Inflammatory macrophage treated with lipopolysaccharide for 4 hours (primary cell): ENCODE measurements around the gene TNFAIP6.
A peak's percentile ranks its signal among the peaks of the same experiment; 100 is the strongest.
"Not testable (repeated sequence)": the region's sequence is repeated elsewhere in the genome, so short reads cannot be mapped to it uniquely, and the experiment has no call there.

Source experiments
- DNase-seq: peaks from one replicate; pipeline ENCODE4 v3.0.0-alpha.2; 2020

The TNFAIP6 gene, protein sequence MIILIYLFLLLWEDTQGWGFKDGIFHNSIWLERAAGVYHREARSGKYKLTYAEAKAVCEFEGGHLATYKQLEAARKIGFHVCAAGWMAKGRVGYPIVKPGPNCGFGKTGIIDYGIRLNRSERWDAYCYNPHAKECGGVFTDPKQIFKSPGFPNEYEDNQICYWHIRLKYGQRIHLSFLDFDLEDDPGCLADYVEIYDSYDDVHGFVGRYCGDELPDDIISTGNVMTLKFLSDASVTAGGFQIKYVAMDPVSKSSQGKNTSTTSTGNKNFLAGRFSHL

DNA sequence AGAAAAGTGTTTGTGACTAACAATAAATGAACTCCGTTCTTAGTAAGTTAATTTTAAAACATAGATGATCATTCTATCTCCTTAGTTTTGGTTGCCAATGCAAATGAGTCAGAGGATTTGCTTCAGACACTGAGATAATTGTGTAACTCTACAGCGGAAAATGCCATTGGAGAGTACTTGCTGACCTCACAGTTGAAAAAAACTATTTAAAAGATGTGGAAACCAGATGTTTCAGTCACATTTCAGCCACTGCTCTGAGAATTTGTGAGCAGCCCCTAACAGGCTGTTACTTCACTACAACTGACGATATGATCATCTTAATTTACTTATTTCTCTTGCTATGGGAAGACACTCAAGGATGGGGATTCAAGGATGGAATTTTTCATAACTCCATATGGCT is at the start of gene TNFAIP6:
Gene TNFAIP6, plus strand, starts transcription at position 234 of the 400 bp plus-strand sequence. Its CDS starts 75 bp downstream, at position 309.
- peak; percentile 98 for DNase-seq

DNA sequence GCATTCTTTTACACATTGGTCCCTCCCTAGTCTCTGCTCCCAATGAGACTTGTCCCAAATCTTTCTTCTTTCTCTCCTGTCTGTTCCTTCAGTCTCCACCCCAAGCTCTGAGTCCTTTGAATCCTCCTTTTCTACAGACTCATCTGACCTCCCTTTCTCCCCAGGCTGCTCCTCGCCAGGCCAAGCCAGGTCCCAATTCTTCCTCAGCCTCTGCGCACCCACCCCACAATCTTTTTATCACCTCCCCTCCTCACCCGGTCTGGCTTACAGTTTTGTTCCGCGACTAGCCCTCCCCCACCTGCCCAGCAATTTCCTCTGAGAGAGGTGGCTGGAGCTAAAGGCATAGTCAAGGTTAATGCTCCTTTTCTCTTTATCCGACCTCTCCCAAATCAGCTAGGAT is 47.1 kb upstream of the TNFAIP6 start:
- not testable (repeated sequence) for DNase-seq

DNA sequence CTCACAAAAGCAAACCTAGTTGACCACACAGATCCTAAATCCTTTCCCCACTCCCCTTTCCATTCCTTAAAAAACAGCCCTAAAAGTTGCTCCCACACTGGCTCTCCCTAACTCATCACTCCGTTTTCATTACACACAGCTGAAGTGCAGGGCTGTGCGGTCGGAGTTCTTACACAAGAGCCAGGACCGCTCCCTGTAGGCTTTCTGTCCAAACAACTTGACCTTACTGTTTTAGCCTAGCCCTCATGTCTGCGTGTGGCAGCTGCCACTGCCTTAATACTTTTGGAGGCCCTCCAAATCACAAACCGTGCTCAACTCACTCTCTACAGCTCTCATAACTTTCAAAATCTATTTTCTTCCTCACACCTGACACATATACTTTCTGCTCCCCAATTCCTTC is 45.0 kb upstream of the TNFAIP6 start:
- not testable (repeated sequence) for DNase-seq

DNA sequence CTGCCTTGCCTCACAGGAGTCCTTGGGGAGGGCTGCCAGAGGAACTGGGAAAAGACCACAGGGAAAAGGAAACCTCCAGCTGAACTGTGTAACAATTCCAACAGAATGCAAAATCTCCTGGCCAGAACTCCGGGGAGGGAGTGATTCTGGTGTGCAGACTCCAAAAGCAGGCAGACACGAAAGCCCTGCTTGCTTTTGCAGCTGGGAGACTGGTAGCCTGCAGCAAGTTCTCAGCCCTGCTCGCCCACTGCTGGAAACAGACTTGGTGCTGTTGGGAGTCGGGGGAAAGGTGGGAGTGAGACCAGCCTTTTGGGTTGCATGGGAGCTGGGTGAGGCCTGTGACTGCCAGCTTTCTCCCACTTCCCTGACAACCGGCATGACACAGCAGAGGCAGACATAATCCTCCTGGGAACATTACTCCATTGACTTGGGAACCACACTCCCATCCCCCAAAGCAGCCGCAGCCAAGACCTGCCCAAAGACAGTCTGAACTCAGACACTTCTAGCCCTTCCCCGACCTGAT is 42.0 kb upstream of the TNFAIP6 start:
- no peak for DNase-seq

DNA sequence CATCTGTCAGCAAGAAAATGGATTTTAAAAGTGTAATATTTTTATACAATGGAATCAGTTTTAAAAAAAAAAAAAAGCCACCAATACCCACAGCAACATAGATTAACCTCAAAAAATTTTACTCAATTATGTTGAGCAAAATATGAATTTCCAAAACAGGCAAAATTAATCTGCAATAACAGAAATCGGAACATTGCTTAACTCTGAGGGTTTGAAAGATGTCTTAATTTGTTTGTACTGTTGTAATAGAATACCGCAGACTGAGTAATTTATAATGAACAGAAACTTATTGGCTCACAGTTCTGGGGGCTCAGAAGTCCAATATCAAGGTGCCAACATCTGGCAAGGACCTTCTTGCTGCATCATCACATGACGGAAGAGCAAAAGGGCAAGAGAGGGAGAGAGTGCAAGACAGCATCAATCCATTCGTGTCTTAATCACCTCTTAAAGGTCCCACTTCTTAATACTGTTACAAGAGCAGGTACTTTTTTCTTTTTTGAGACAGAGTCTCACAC is 31.8 kb upstream of the TNFAIP6 start:
- peak; percentile 88 for DNase-seq

DNA sequence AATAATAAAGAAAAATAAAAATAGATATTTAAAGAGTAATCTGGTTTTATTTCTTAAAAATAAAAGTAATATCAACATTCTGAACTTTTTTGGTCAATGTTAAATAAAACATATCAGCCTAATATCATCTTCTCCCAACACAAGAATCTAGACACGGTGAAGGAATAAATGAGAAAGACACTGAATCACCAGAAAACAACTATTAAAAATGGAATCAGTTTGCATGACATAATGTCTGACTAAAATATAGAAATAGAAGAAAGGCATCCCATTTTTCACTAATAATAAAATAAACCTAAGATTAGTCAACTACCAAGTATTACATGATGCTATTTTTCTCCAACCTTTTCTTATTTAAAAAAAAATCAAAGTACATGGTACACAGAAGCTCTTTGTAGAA is 30.8 kb upstream of the TNFAIP6 start:
- DNase-seq = no peak

DNA sequence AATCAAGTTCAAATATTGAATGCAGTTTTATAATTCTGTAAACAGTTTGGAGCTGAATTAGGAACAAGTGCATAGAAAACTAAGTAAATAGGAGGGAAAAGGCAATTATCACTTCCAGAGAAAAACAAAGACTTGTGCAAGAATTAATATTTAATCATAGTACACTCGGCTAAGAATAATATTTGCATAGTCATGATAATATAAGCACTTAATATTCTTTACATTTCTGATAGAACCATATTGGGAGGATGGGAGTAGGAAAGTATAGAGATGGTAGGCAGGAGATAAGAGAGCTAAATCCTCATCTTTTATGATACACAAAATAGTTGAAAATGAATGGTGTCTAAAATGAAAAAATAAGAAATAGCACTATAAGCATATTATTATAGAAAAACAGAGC is 27.4 kb upstream of the TNFAIP6 start:
- no peak for DNase-seq

DNA sequence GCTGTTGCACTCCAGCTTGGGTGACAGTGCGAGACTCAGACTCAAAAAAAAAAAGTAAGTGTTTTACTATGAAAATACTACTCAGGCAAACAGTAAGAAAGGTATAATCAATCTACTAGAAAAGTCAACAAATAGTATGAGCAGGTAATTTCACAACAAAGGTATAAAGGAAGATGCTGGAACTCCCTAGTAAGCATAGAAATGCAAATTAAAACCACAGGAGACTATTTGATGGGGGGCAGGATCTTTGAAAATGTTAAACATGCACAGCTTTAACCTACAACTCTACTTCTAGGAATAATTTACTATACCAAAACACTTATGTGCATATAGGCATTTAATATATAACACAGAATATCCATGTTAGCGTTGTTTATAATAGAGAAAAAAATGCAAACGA is 24.3 kb upstream of the TNFAIP6 start:
- DNase-seq = no peak

DNA sequence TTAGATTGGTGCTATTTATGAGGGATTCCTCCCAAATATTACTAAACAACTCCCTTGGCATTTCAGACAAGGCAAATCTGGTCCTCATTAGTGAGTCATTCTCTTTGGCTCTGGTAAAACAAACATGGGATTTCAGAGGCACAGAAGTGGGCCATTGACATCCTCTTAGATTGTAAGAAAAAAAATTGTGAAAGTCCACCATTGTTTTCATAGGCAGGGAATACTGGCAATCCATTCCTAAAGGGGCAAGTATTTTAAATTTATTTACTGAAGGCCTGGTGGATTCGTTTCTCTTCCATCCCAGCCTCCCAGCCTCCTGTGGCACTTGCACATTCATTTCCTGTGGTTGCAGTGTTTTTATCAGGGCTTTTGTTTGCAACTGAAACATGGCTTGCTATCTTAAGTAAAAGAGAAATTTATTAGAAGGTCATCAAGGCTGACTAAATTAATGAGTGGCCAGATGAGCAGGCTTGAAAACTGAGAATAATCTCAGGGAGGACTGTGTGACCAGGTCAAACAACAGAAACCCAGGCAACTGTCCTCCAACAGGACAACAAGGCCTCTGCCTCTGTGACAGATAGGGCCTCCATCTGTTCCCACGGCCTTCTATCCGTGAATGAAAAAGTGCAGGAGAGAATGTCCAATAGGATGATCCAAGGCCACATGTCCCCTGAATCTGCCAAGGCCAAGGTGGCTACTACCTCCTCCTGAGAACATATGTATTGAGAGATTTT is 23.1 kb upstream of the TNFAIP6 start:
- no peak for DNase-seq

DNA sequence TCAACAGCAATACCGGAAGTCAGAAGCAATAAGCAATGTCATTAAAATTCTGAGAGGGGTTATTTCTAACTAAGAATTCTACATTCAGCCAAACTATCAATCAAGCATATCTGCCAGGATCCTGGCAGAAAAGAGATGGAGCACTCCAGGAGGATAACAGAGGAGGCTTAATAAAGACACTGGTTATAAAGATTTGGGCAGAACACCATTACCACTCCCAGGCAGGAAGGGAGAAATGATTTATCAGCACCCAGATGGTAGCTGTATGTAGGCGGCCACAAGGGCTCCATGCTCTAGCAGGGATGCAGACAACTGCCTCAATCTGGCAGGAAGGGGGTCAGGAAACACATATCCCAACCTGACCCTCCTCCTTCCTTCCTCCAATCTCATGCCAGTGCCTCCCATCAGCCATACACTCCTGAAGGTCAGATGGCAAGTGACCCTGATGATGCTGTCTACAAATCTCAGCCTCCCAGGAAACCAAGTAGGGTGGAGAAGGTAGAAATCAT is 20.5 kb upstream of the TNFAIP6 start:
- DNase-seq = peak; percentile 59

DNA sequence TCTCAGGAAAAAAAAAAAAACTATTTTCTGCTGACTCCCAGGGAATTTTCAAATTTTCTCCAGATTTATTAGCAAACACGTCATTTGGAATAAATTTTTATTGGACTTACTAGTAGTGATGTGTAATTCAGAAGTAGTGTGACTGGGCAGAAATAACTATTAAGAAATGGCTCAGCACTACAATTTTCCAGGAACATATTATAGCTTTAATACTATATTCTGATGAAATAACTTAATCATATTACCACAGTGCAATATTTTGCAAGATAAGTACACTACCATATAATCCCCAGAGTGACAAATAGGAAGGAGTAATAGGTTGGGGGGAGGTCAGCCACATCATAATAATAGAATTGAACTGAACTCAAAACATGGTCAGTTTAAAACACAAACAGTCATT is 19.7 kb upstream of the TNFAIP6 start:
- peak; percentile 93 for DNase-seq

DNA sequence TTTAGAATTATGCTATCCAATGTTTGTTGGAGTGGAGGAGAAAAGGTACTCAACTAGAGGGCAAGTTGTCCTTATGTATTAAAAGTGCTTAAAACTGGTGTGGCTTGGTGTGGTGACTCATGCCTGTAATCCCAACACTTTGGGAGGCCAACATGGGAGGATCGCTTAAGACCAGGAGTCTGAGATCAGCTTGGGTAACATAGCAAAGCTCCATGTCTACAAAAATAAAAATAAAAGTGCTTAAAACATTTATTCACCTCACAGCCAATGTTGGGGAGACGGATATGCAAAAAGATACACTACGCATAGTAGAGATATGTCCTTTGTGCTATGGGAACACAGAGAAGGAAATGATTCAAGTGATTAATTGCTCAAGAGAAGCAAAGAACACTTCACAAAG is 19.3 kb upstream of the TNFAIP6 start:
- no peak for DNase-seq

DNA sequence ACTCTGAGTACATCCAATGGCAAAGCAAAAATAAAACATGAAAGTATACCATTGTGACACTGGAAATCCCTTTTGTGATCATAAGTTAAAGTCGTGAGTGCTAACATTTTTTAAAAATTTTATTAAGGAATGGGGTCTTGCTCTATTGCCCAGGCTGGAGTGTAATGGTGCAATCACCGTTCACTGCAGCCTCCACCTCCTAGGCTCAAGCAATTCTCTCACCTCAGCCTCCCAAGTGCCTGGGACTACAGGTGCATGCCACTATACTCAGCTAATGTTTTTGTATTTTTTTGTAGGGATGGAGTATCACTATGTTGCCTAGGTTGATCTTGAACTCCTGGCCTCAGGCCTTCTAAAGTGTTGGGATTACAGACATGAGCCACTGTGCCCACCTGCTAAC is 14.3 kb upstream of the TNFAIP6 start:
- no peak for DNase-seq

DNA sequence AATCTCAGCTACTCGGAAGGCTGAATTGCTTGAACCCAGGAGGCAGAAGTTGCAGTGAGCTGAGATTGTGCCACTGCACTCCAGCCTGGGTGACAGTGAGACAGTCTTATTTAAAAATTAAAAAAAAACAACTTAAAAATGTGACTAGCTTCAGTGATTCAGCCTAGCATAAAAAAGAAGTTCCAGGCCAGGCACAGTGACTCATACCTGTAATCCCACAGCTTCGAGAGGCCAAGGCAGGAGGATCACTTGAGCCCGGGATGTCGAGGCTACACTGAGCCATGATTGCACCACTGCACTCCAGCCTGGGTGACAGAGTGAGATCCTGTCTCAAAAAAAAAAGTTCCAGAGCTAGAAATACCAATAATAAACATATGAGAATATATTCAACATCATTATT is 13.2 kb upstream of the TNFAIP6 start:
- not testable (repeated sequence) for DNase-seq

DNA sequence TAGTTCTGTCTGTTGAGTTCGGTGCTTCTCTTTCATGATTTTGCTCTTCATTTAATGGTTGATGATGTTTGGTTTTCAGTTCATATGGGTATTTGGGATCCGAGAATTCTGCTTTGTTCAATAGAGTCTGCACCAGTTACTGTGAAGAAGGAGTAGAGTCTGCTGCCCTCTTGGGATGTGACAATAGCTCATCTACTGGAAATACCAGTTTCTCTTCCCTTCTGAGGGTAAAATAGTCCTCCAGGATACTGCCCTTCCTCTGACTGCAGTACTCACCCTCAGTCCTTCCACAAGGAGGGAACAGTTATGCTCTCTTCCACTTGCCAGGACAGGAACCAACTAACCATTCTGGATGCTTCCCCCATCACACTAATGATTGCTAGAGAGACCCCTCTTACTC is 12.5 kb upstream of the TNFAIP6 start:
- no peak for DNase-seq

DNA sequence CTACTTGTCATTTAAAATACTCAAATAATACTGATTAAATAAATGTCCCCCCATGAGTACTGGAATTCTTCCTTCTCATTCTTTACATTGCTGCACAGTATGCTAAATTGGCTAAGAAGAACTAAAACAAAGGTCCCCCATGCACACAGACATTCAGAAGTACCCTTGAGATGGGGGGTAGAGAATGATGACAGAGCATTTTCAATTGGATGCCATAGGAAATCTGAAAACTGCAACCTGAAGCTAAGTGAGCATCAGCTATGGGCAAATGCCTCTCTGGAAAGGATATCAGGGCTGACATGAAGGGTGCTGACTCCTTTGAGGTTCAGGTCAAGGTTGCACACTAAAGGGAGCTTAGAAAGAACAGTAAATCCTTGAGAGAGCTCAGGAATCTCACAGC is 10.1 kb upstream of the TNFAIP6 start:
- DNase-seq = no peak

DNA sequence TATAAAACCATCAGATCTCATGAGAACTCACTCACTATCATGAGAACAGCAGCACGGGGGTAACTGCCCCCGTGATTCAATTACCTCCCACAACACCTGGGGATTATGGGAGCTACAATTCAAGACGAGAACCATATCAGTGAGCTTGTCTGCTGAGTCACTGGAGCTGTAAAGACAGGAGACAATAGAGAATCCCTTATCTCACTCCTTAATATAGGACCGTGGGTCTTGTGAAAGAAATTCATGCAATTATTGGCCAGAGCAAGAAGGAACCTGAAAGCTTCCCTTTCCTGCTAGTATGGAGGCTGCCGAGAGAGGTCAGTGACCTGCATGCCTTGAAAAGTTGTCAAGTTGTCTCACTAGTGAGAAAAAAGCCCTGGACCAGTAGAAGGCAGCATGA is 9.5 kb upstream of the TNFAIP6 start:
- peak; percentile 57 for DNase-seq

DNA sequence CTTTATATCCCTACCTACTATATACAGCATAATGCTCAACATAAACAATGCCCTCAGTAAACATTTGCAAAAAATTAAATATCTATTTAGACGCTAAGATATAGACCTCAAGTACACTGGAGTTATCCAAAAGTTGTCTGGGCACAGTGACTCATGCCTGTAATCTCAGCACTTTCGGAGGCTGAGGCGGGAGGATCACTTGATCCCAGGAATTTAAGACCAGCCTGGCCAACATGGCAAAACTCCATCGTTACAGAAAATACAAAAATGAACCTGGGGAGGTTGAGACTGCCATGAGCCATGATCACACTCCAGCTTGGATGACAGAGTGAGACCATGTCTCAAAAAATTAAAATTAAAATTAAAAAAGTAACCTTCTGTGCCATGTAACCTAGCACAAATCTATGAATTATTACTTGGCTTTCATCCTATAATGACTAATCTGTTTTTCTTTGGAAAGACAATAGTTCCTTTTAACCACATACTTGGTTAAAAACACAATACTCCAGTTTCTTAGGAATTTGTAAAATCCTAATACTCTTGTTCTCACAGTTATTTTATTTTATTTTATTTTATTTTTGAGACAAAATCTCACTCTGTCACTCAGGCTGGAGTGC is 6.7 kb upstream of the TNFAIP6 start:
- DNase-seq = no peak

DNA sequence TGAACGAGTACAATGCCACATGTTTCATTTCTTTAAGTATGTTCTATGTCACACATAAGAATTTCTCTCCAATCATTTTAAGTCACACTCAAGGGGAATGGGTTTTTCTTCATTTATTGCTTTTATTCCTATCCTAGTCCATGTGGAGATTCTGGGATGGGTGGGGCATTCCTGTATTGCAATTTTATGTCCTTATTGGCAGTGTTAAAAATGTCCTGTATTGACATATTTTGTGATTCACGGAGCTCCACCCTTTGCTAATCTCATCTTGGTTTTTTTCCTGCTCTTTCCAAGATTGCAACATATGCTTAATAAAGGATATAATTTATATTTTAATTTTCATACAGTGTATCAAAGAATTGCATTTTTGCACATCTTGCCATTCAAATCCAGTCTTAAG is 3.4 kb upstream of the TNFAIP6 start:
- peak; percentile 78 for DNase-seq

DNA sequence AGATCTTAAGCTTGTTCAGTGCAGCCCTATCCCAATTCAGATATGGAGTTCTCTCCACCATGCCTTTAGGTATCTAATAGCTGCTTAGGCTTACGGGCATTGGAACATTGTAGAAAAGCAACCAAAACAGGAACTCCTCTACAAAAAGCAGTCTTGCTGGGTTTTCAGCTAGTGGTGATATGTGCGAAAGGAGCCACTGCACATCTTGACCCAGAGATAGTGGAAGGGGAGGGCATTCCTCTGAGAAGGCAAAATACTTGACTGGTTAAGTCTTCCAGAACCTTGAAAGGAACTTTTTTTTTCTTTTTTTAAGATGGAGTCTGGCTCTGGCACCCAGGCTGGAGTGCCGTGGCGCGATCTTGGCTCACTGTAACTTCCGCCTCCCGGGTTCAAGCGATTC is 2.6 kb upstream of the TNFAIP6 start:
- no peak for DNase-seq

DNA sequence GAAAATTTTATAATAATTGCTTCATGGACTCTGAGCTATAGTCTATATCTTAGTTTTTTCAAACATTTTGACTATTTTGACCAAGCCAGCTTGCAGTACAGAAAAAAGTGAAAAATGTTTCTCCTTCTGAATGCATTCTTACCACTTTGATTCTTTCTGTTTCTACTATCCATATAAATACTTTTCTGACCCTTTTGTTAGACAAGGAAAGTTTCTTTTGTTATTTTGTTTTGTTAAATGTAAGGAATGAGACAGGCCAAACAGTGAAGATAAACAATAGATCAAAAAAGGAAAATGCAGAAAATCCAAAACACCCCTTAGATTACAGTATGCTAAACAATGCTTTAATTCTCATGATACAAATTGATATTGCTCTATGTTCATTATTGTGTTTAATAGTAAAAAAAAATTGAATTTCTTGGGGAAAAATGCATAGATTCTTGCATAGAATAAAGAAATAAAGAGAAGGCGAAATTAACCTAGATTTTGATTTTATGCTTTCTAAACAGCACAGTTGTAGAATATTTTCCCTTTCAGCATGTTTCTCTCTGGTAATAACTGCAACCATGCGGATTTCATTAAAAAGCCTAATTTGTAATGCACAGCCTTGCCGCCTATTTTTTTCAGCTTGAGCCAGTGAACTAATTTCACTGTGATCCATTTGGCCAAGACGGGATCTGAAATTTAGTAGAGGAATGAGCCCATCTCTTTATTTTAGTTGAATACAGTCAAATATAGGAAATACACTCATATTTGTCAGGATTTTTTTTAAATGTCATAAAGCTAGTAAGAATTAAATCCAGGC is 976 bp downstream of the TNFAIP6 start:
- DNase-seq = no peak

DNA sequence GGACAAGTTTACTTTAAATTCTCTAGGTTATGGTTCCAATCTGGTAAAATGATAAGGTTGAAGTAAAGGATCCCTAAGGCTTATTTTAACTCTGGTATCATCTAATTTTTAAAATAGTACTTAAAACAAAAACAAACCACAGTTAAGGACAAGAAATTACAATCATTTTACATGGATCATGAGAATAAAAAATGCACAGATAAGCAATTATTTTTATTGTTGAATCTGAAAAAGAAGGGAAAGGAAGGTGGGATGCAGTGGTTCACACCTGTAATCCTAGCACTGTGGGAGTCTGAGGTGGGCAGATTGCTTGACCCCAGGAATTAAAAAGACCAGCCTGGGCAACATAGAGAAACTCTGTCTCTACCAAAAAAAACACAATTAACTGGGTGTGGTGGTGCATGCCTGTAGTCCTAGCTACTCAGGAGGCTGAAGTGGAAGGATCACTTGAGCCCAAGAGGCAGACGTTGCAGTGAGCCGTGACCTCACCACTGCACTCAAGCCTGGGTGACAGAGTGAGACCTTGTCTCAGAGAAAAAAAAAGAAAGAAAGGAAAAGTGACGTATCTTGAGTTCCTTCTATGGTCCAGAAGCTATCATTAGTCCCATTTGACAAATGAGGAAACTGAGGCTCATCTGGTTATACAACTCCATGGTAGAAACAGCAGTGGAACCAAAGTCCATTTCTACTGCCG is 2.5 kb downstream of the TNFAIP6 start:
- DNase-seq = peak; percentile 78
